AG10803 (cell line): ENCODE measurements around the gene UTP18.

Experiments
- DNase-seq: peaks from one replicate; pipeline ENCODE4 v3.0.0; 2010; ENCODE audit warnings: low read depth
- H3K4me3 ChIP-seq: 2 replicates; pipeline ENCODE4 v1.5.1; 2011; ENCODE audit warnings: mild to moderate bottlenecking, low read length, control low read depth
- CTCF ChIP-seq: conservative IDR thresholded peaks from 2 replicates; pipeline ENCODE4 v1.5.1; 2011; ENCODE audit warnings: mild to moderate bottlenecking, low read length, control low read depth, inconsistent platforms

The UTP18 gene

GRCh38 chr17:51245535-51245934, 14.8 kb upstream of the UTP18 start:
- no peak for TF ChIP-seq CTCF
- no peak overlapping the region for H3K4me3 ChIP-seq

GRCh38 chr17:51250314-51250840, 10.0 kb upstream of the UTP18 start:
- no peak for DNase-seq
- TF ChIP-seq CTCF, result no peak
- no peak overlapping the region for H3K4me3 ChIP-seq

More at GRCh38 chr17:51245535-51245934, 14.8 kb upstream of the UTP18 start:
- no peak for DNase-seq

- peak; percentile 21 for DNase-seq
- no peak overlapping the region for H3K4me3 ChIP-seq
- no peak for TF ChIP-seq CTCF
Measured at GRCh38 chr17:51251010-51251409, 9.3 kb upstream of the UTP18 start.

GRCh38 chr17:51255673-51256072, 4.7 kb upstream of the UTP18 start:
- no peak for DNase-seq
- H3K4me3 ChIP-seq, result no peak overlapping the region
- no peak for TF ChIP-seq CTCF

- H3K4me3 ChIP-seq, result no peak overlapping the region
- TF ChIP-seq CTCF, result no peak
- no peak for DNase-seq
Measured at GRCh38 chr17:51256101-51256500, 4.2 kb upstream of the UTP18 start.

- TF ChIP-seq CTCF, result no peak
- H3K4me3 ChIP-seq, result peak overlapping the region; percentile 27; the same call in 1 of the 2 replicates
- peak; percentile 51 for DNase-seq
Measured at GRCh38 chr17:51257150-51258081, 2.9 kb upstream of the UTP18 start.
